Right cardiac atrium (tissue), 5 donors: ENCODE results near the gene PKNOX2. TPM values are rescaled to one million over a fixed set of nuclear protein-coding genes. Genes with fewer than 3 reads are reported as not detected.

Experiments used
- ATAC-seq, 2 donors: fragments of 200-7000 bp; cut with Tn5 transposase; one replicate each; pipeline versions ENCODE4 v1.8.0 to v1.9.1; 2020; ENCODE audit warnings: moderate library complexity in 2 of 2, mild to moderate bottlenecking in 1 of 2
- DNase-seq, 3 donors: peaks; one replicate each; pipeline ENCODE4 v3.0.0-alpha.2; 2020
- H3K27ac ChIP-seq: one replicate; pipeline ENCODE4 v1.5.1; 2013; ENCODE audit warnings: mild to moderate bottlenecking, low read length, control low read depth, moderate library complexity
- H3K27me3 ChIP-seq: one replicate; pipeline ENCODE4 v1.6.1; 2013; ENCODE audit not compliant: control insufficient read depth, insufficient read depth
- H3K4me1 ChIP-seq: one replicate; pipeline ENCODE4 v1.6.1; 2013; ENCODE audit warnings: low read length; ENCODE audit not compliant: control insufficient read depth, insufficient read depth
- H3K4me3 ChIP-seq: one replicate; pipeline ENCODE4 v1.5.1; 2013; ENCODE audit warnings: low read length, control low read depth
- H3K9me3 ChIP-seq: one replicate; pipeline ENCODE4 v1.6.1; 2013; ENCODE audit warnings: low read length; ENCODE audit not compliant: control insufficient read depth
- WGBS: extraction: QIAGEN DNeasy Blood & Tissue Kit; methylation state at CpG from one replicate; pipeline ENCODE4 v1.1.7; 2013; 5-methylcytosine and 5-hydroxymethylcytosine counted together
- intact Hi-C, 4 donors: fragments of 100-400 bp; cut with DNase I; formaldehyde crosslinking; loops; one replicate each; pipeline versions ENCODE4 v1.11.0 to v1.14.0; 2022 to 2023
- polyA plus RNA-seq: library from polyadenylated mRNA; stranded (reverse); fragments of 200-250 nt; gene quantifications from one replicate; pipeline ENCODE4 v1.2.3, GENCODE V29; 2013
- total RNA-seq, 4 donors: library from RNA; stranded (reverse); fragmentation: NEBNext Ultra II Directional; extraction: Animal tissue kit (Norgen Biotek cat#: 25700); gene quantifications; one replicate each; pipeline ENCODE4 v1.2.1, GENCODE V29; 2021
- donor health status: healthy with polysubstance abuse.
- donor health status: DM: no; HTN: yes; CAD: no.
- donor health status: DM: no; HTN: no; CAD: no.
- donor health status: DM: no; HTN: yes; CAD: no; lungs with severe emphysema.
- donor health status: DM: yes; HTN: yes; CAD: no.

Gene PKNOX2
- total and polyA plus RNA-seq, 5 donors: 8.1 to 20.2 (median 17.6) TPM

GRCh38 chr11:125173556-125173955, 9.0 kb downstream of the PKNOX2 start:
- WGBS: 78% methylated on average over 8 of the region's 8 CpGs
- Histone ChIP-seq H3K4me3 (no peak overlapping the region), H3K27me3 (no peaks in the 10 kb centered on the region), H3K27ac (no peak overlapping the region), H3K4me1 (peaks cover 7% of the 10 kb centered on the region), H3K9me3 (no peaks in the 10 kb centered on the region)
- intact Hi-C loops: loop anchor here in 1 of 4 donors (5.0 kb wide), 1 partner anchor 39 kb away; no protein-coding TSS in a partner anchor
- ATAC-seq (no peak), DNase-seq (no peak)

- Histone ChIP-seq H3K4me1 (peaks cover 7% of the 10 kb centered on the region), H3K9me3 (no peaks in the 10 kb centered on the region), H3K27me3 (no peaks in the 10 kb centered on the region), H3K27ac (no peak overlapping the region), H3K4me3 (no peak overlapping the region)
- DNase-seq (no peak), ATAC-seq (no peak)
- intact Hi-C loops: loop anchor here in 1 of 4 donors (5.0 kb wide), 1 partner anchor 38 kb away; no protein-coding TSS in a partner anchor
- WGBS: 81% methylated on average over 4 of the region's 4 CpGs
Measured at GRCh38 chr11:125174057-125174456, 9.5 kb downstream of the PKNOX2 start.

- WGBS: 79% methylated on average over 8 of the region's 8 CpGs
- intact Hi-C loops: loop anchor here in 1 of 4 donors (5.0 kb wide), 1 partner anchor 38 kb away; no protein-coding TSS in a partner anchor
Measured at GRCh38 chr11:125174686-125175085, 10.1 kb downstream of the PKNOX2 start.

GRCh38 chr11:125175166-125175565, 10.6 kb downstream of the PKNOX2 start:
- H3K9me3 ChIP-seq: no peaks in the 10 kb centered on the region
- H3K27ac ChIP-seq: no peak overlapping the region
- H3K4me1 ChIP-seq: no peaks in the 10 kb centered on the region
- DNase-seq: no peak
- H3K27me3 ChIP-seq: no peaks in the 10 kb centered on the region
- 84% methylated on average over 4 of the region's 4 CpGs for WGBS
- intact Hi-C loops: no loop called here
- no peak for ATAC-seq
- no peak overlapping the region for H3K4me3 ChIP-seq

More at GRCh38 chr11:125174686-125175085, 10.1 kb downstream of the PKNOX2 start:
- Histone ChIP-seq H3K4me1 (peaks cover 3% of the 10 kb centered on the region), H3K27me3 (no peaks in the 10 kb centered on the region), H3K9me3 (no peaks in the 10 kb centered on the region), H3K4me3 (no peak overlapping the region), H3K27ac (no peak overlapping the region)
- DNase-seq: no peak
- ATAC-seq: no peak

- Histone ChIP-seq H3K9me3 (no peaks in the 10 kb centered on the region), H3K27me3 (no peaks in the 10 kb centered on the region), H3K4me3 (no peak overlapping the region), H3K27ac (no peak overlapping the region), H3K4me1 (no peaks in the 10 kb centered on the region)
- WGBS: 70% methylated on average over 15 of the region's 15 CpGs
- ATAC-seq (no peak), DNase-seq (peak; percentile 49 to 65 (median 63))
- intact Hi-C loops: no loop called here
Measured at GRCh38 chr11:125175896-125176575, 11.5 kb downstream of the PKNOX2 start.

- WGBS: 80% methylated on average over 5 of the region's 5 CpGs
- Histone ChIP-seq H3K4me1 (peaks cover 1% of the 10 kb centered on the region), H3K4me3 (no peak overlapping the region), H3K27me3 (no peaks in the 10 kb centered on the region), H3K27ac (no peak overlapping the region), H3K9me3 (no peaks in the 10 kb centered on the region)
- DNase-seq: no peak
- ATAC-seq: peak in 1 of 2 donors; percentile 32
- intact Hi-C loops: no loop called here
Measured at GRCh38 chr11:125176866-125177265, 12.3 kb downstream of the PKNOX2 start.

- Histone ChIP-seq H3K4me3 (no peak overlapping the region), H3K9me3 (no peaks in the 10 kb centered on the region), H3K27me3 (no peaks in the 10 kb centered on the region), H3K4me1 (peaks cover 2% of the 10 kb centered on the region), H3K27ac (no peak overlapping the region)
- WGBS: 65% methylated on average over 3 of the region's 3 CpGs
- DNase-seq: no peak
- intact Hi-C loops: no loop called here
- no peak for ATAC-seq
Measured at GRCh38 chr11:125177543-125177942, 13.0 kb downstream of the PKNOX2 start.

GRCh38 chr11:125179346-125179745, 14.8 kb downstream of the PKNOX2 start:
- no peak for DNase-seq
- H3K27me3 ChIP-seq: no peaks in the 10 kb centered on the region
- intact Hi-C loops: no loop called here

GRCh38 chr11:125179895-125180294, 15.3 kb downstream of the PKNOX2 start:
- no peak overlapping the region for H3K4me3 ChIP-seq
- WGBS: 57% methylated on average over 11 of the region's 11 CpGs
- DNase-seq (no peak), ATAC-seq (no peak)
- intact Hi-C loops: no loop called here
- no peaks in the 10 kb centered on the region for H3K27me3 ChIP-seq
- peaks cover 2% of the 10 kb centered on the region for H3K4me1 ChIP-seq
- H3K9me3 ChIP-seq: no peaks in the 10 kb centered on the region
- no peak overlapping the region for H3K27ac ChIP-seq

More at GRCh38 chr11:125179346-125179745, 14.8 kb downstream of the PKNOX2 start:
- ATAC-seq: no peak
- Histone ChIP-seq H3K4me3 (no peak overlapping the region), H3K4me1 (peaks cover 2% of the 10 kb centered on the region), H3K9me3 (no peaks in the 10 kb centered on the region), H3K27ac (no peak overlapping the region)
- 81% methylated on average over 9 of the region's 9 CpGs for WGBS

GRCh38 chr11:125180413-125181305, 16.1 kb downstream of the PKNOX2 start:
- Histone ChIP-seq H3K4me1 (peaks cover 2% of the 10 kb centered on the region), H3K27me3 (no peaks in the 10 kb centered on the region), H3K9me3 (no peaks in the 10 kb centered on the region), H3K4me3 (no peak overlapping the region), H3K27ac (no peak overlapping the region)
- ATAC-seq: peak in 1 of 2 donors; percentile 38
- intact Hi-C loops: no loop called here
- no peak for DNase-seq
- WGBS: 55% methylated on average over 6 of the region's 6 CpGs

GRCh38 chr11:125182573-125182972, 18.0 kb downstream of the PKNOX2 start:
- DNase-seq (peak; percentile 62 to 80 (median 64)), ATAC-seq (peak; percentile 77 to 78)
- intact Hi-C loops: no loop called here
- Histone ChIP-seq H3K4me1 (peaks cover 2% of the 10 kb centered on the region), H3K27ac (peak overlapping the region; percentile 16), H3K4me3 (no peak overlapping the region), H3K9me3 (no peaks in the 10 kb centered on the region), H3K27me3 (no peaks in the 10 kb centered on the region)
